HG03103 (cell line): ENCODE data around the gene SPRR2F.

ENCODE experiments used
- ATAC-seq: cut with Tn5 transposase; IDR thresholded peaks from one replicate; pipeline ENCODE4 v1.9.1; 2021; ENCODE audit warnings: low read depth; ENCODE audit not compliant: unreplicated experiment

SPRR2F gene

GRCh38 chr1:153081736-153082135, 31.6 kb downstream of the SPRR2F start:
- ATAC-seq, result no peak

- no peak for ATAC-seq
These were observed 40.2 kb downstream of the SPRR2F start for GRCh38 chr1:153072806-153073726.

- no peak for ATAC-seq
These were observed 41.8 kb downstream of the SPRR2F start, which contains the start of gene SPRR2B for GRCh38 chr1:153071511-153071910. Gene SPRR2B (minus strand): TSS chr1:153071611. CDS start chr1:153070839, 772 bp downstream.

GRCh38 chr1:153070243-153070642, 43.1 kb downstream of the SPRR2F start:
- no peak for ATAC-seq
